Right lobe of liver (tissue), 6 donors: ENCODE data around the gene MAPK8. TPM values are rescaled to one million over a fixed set of nuclear protein-coding genes. Genes with fewer than 3 reads are reported as not detected.
"Not testable (repeated sequence)": the region's sequence is repeated elsewhere in the genome, so short reads cannot be mapped to it uniquely, and the experiment has no call there.

Source experiments
- ATAC-seq, 4 donors: fragments of 200-7000 bp; cut with Tn5 transposase; one replicate each; pipeline ENCODE4 v1.9.1; 2020; ENCODE audit warnings: mild to moderate bottlenecking in 4 of 4, moderate library complexity in 4 of 4
- DNase-seq, 3 donors: peaks; one replicate each; pipeline ENCODE4 v3.0.0-alpha.2; 2020
- H3K27ac ChIP-seq, 3 donors: fragments of 200-600 bp; one replicate each; pipeline ENCODE4 v1.8.0; 2022
- H3K27me3 ChIP-seq, 2 donors: fragments of 200-600 bp; one replicate each; pipeline ENCODE4 v1.8.0; 2022
- H3K36me3 ChIP-seq, 4 donors: fragments of 200-600 bp; sonication (generic) in 1 of 4; one replicate each; pipeline versions ENCODE4 v1.5.1 to v1.8.0; 2017 to 2022; ENCODE audit warnings: control low read depth in 1 of 4
- H3K4me1 ChIP-seq, 4 donors: fragments of 200-600 bp; sonication (generic) in 1 of 4; one replicate each; pipeline versions ENCODE4 v1.5.1 to v1.8.0; 2017 to 2022; ENCODE audit warnings: control low read depth in 1 of 4
- H3K4me3 ChIP-seq, 3 donors: fragments of 200-600 bp; one replicate each; pipeline ENCODE4 v1.8.0; 2022
- H3K9me3 ChIP-seq, 4 donors: fragments of 200-600 bp; sonication (generic) in 1 of 4; one replicate each; pipeline versions ENCODE4 v1.5.1 to v1.8.0; 2017 to 2022; ENCODE audit warnings: control low read depth in 1 of 4
- CTCF ChIP-seq, 4 donors: fragments of 200-600 bp in 3 of 4; fragments of 450-650 bp in 1 of 4; IDR thresholded peaks; one replicate each; pipeline versions ENCODE4 v1.5.1 to v1.8.0; 2016 to 2022; ENCODE audit warnings: antibody characterized with exemption in 4 of 4, mild to moderate bottlenecking in 2 of 4
- POLR2A ChIP-seq: fragments of 450-650 bp; IDR thresholded peaks from one replicate; pipeline ENCODE4 v1.6.1; 2017; ENCODE audit warnings: antibody characterized with exemption, mild to moderate bottlenecking
- WGBS: methylation state at CpG from one replicate; pipeline ENCODE4 v1.1.6; 2018; ENCODE audit warnings: low coverage, low lambda C conversion rate; ENCODE audit not compliant: insufficient coverage; ENCODE audit errors: missing lambda C conversion rate; 5-methylcytosine and 5-hydroxymethylcytosine counted together
- intact Hi-C, 2 donors: fragments of 100-400 bp; cut with DNase I; formaldehyde crosslinking; loops; one replicate each; pipeline versions ENCODE4 v1.11.2 to v1.14.1; 2022
- total RNA-seq, 6 experiments: library from RNA; depleted of rRNA in 2 of 6; stranded (reverse); fragments of >200 nt in 2 of 6; fragmentation: NEBNext Ultra II Directional in 3 of 6; extraction: Animal tissue kit (Norgen Biotek cat#: 25700) in 3 of 6; gene quantifications; one replicate each; pipeline versions ENCODE4 v1.1.0 to v1.2.4, GENCODE V29; 2016 to 2023
- donor health status: DM: no; HTN: yes; CAD: no.
- donor health status: DM: no; HTN: no; CAD: no.
- donor health status: DM: no; HTN: no; CAD: no.
- donor health status: DM: no; HTN: yes; CAD: no.
- donor health status: DM: no; HTN: yes; CAD: no.

Gene MAPK8
- total RNA-seq, 6 experiments from 2014 or later: 19.1 to 31.6 (median 27.6) TPM

GRCh38 chr10:48279081-48279751 is 27.3 kb upstream of the MAPK8 start:
- Histone ChIP-seq H3K9me3 (no peaks in the 10 kb centered on the region), H3K36me3 (no peaks in the 10 kb centered on the region), H3K27me3 (no peaks in the 10 kb centered on the region), H3K4me3 (no peak overlapping the region), H3K4me1 (no peaks in the 10 kb centered on the region), H3K27ac (no peak overlapping the region)
- WGBS: 82% methylated on average over 2 of the region's 2 CpGs
- no peak for DNase-seq
- no peak for TF ChIP-seq CTCF (IDR thresholded peaks at IDR 0.05)
- no peak for TF ChIP-seq POLR2A
- intact Hi-C loops: no loop called here
- ATAC-seq: no peak

- H3K4me1 ChIP-seq, H3K9me3 ChIP-seq, H3K27me3 ChIP-seq, intact Hi-C loops, H3K4me3 ChIP-seq, H3K36me3 ChIP-seq, ATAC-seq, H3K27ac ChIP-seq, DNase-seq: not testable (repeated sequence)
- WGBS: 53% methylated on average over 4 of the region's 4 CpGs
Measured at GRCh38 chr10:48281697-48282096, 24.8 kb upstream of the MAPK8 start.

GRCh38 chr10:48282829-48283228 is 23.6 kb upstream of the MAPK8 start:
- H3K27me3 ChIP-seq: no peaks in the 10 kb centered on the region
- no peak for ATAC-seq
- H3K4me1 ChIP-seq: no peaks in the 10 kb centered on the region
- H3K36me3 ChIP-seq: no peaks in the 10 kb centered on the region
- TF ChIP-seq POLR2A (no peak), CTCF (IDR thresholded peaks at IDR 0.05) (no peak)
- intact Hi-C loops: no loop called here
- no peak overlapping the region for H3K27ac ChIP-seq
- H3K9me3 ChIP-seq: no peaks in the 10 kb centered on the region
- no peak for DNase-seq
- no peak overlapping the region for H3K4me3 ChIP-seq

GRCh38 chr10:48284002-48284546 is 22.4 kb upstream of the MAPK8 start:
- ATAC-seq (no peak), DNase-seq (no peak)
- 50% methylated on average over 1 of the region's 2 CpGs for WGBS
- TF ChIP-seq CTCF (IDR thresholded peaks at IDR 0.05) (no peak), POLR2A (no peak)
- H3K4me3 ChIP-seq: no peak overlapping the region
- no peaks in the 10 kb centered on the region for H3K36me3 ChIP-seq
- no peaks in the 10 kb centered on the region for H3K4me1 ChIP-seq
- intact Hi-C loops: no loop called here
- no peaks in the 10 kb centered on the region for H3K27me3 ChIP-seq
- no peak overlapping the region for H3K27ac ChIP-seq
- H3K9me3 ChIP-seq: no peaks in the 10 kb centered on the region

- ATAC-seq (no peak), DNase-seq (no peak)
- Histone ChIP-seq H3K27ac (no peak overlapping the region), H3K27me3 (no peaks in the 10 kb centered on the region), H3K9me3 (no peaks in the 10 kb centered on the region), H3K36me3 (no peaks in the 10 kb centered on the region), H3K4me3 (no peak overlapping the region), H3K4me1 (peaks cover 0 to 1% (median 0%) of the 10 kb centered on the region in 4 donors)
- TF ChIP-seq CTCF (IDR thresholded peaks at IDR 0.05) (no peak), POLR2A (no peak)
- intact Hi-C loops: no loop called here
- 25% methylated on average over 4 of the region's 4 CpGs for WGBS
Measured at GRCh38 chr10:48284811-48285210, 21.7 kb upstream of the MAPK8 start.
